ENCODE data around the gene C2orf81.
"Not testable (repeated sequence)": the region's sequence is repeated elsewhere in the genome, so short reads cannot be mapped to it uniquely, and the experiment has no call there.

Gene C2orf81

DNA sequence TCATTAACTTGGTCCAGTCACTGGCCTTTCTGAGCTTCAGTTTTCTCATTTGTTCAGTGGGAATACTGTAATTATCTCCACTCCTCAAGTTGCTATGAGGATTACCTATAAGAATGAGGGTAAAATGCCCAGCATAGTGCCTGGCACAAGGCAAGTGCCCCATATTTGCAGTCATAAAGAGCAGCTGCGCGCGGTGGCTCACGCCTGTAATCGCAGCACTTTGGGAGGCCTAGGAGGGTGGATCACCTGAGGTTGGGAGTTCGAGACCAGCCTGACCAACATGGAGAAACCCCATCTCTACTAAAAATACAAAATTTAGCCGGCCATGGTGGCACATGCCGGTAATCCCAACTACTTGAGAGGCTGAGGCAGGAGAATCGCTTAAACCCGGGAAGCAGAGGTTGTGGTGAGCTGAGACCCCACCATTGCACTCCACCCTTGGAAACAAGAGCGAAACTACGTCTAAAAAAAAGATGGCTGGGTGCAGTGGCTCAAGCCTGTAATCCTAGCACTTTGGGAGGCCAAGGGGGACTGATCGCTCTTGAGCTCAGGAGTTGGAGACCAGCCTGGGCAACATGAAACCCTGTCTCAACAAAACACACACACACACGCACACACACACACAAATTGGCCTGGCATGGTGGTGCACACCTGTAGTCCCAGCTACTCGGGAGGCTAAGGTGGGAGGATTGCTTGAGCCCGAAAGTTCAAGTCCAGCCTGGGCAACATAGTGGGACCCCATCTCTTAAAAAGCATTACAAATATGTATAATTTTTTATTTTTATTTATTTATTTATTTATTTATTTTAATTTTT lies 21.3 kb upstream of the C2orf81 start:
- FAIRE-seq, result not testable (repeated sequence)

- FAIRE-seq, result no peak
Measured at GRCh38 chr2:74441690-74442482, 20.5 kb upstream of the C2orf81 start, which contains the start of gene RTKN. Gene RTKN, minus strand, starts transcription at chr2:74441937. Its CDS starts 121 bp downstream, at chr2:74441816.

DNA sequence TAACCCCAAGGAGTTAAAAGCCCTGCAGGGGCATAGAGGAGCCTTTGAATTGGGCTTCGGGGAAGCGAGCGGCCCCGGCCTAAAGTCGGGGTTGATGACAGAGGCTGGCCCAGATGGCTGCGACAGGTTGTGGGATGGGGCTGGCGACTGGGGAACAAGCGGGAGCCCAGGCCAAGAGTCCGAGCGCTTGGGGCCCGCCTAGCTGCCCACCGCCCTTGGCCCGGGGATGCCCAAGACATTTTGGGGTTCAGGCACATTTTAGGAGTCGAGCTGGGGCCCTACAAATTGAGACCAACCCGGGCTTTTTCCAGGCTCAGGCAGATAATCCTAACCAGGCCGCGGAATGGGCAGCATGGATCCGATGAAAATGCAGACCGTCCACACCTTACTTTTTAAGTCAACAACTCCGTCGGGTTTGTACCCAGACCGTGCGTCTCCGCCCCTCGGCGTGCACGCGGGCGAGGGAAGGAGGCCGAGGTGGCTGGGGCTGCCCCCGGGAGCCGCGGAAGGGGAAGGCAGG lies 19.8 kb upstream of the C2orf81 start:
- FAIRE-seq, result no peak

DNA sequence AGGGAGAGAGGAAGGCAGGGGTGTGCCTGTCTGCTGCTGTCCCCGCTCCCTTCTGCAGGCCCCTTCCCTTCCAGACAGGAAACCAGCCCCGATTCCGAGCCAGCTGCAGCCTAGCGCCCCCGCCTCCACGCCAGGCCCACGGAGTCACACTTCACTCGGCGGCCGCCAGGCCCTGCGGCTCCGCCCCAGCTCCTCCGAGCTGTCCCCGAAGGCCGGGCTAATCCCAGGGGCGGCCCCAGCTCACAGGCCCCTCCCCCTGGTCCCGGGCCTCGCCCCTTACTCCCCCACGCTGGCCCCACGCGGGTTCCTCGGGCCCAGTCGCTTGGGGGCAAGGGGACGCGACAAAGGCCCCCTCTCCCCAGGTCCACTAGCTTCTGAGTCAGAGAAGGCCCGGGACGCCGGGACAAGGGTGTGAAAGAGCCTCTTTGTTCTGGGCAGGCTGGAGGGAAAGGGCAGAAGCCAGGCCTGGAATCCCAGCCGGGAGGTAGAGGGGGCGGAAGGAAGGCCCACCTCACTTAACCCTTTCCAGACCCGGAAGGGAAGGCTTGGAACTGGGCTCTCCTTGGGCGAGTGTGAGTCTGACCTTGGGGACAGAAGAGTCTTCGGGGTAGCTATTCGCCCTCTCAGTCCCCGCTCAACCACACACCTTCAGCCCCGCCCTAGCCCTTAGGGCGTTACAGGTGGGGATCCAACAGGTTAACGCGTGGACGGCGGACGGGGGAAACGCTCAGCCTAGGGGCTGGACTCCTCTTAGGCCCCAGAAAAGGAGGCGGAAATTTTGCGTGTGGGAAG lies 19.2 kb upstream of the C2orf81 start:
- no peak for FAIRE-seq

DNA sequence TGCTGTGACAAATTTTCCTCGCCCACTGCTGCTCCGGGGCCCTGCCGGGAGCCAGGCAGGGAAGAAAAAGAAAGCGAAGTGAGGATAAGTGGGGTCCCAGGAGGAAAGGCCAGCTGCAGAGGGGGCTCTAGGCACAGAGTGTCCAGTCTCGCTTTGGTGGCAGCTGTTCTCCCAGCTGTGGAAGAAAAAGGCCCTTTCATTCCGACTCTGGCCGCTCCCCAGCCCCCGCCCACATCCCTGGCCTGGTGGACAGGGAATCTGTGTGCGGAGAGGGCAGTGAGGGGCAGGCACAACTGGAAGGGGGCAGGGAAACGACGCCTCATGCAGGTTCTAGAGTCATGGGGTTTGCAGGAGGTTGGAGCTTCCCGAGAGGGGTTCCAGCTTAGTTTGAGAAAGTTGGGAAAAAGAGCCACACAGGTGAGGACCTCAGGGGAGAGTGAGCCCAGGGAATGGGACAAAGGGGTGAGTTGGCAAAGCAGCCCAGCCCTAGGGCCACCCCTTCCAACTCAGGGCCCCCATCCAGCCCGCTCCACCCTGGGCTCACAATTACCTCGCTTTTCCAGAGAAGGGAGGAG lies 18.5 kb upstream of the C2orf81 start:
- FAIRE-seq, result no peak

- FAIRE-seq, result no peak
Measured at GRCh38 chr2:74439373-74439772, 18.0 kb upstream of the C2orf81 start.

GRCh38 chr2:74438248-74438647 lies 16.8 kb upstream of the C2orf81 start:
- no peak for FAIRE-seq

GRCh38 chr2:74436848-74437695 lies 15.7 kb upstream of the C2orf81 start:
- no peak for FAIRE-seq

- no peak for FAIRE-seq
Measured at GRCh38 chr2:74436111-74436805, 14.8 kb upstream of the C2orf81 start.

DNA sequence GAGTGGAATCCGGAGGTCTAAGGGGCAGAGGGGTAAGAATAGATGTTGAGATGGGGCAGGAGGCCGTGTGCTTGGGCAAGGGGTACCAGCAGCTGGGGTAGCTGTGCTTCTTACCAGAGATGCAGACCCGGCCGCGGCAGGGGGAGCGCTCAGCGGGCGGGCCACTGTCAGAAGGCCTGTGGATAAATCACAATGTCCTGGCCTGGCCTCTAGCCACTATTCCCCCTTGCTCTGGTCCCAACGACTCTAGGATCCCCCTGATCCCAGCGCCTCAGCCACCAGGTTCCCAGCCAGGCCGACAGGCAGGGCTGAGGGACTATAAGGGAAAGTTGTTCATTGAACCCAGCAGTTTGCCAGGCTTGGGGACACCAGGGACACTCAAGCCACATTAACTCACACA lies 9.1 kb upstream of the C2orf81 start:
- no peak for FAIRE-seq

GRCh38 chr2:74429487-74430451 lies 8.3 kb upstream of the C2orf81 start:
- FAIRE-seq, result no peak

DNA sequence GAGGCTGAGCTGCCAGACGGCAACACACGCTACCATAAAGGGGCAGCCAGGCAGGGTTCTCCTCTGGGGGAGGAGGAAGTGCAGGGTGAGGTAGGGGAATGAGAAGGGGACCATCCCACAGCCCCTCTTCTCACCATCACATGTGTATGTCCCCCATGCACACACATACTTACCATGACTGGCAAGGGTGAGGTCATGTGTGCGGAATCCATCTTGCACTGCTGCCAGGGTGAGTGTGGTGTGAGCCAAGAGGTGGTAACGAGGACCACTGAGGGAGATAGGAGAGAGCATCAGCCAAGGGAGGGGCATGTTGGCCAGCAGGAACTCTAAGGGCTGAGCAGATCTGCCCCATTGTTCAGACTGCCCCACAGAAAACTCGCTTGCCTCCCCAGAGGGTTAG lies 7.3 kb upstream of the C2orf81 start:
- no peak for FAIRE-seq

GRCh38 chr2:74427551-74427950 lies 6.1 kb upstream of the C2orf81 start:
- FAIRE-seq, result no peak

GRCh38 chr2:74426181-74426758 lies 4.9 kb upstream of the C2orf81 start:
- no peak for FAIRE-seq

GRCh38 chr2:74425523-74425922 lies 4.1 kb upstream of the C2orf81 start:
- no peak for FAIRE-seq

DNA sequence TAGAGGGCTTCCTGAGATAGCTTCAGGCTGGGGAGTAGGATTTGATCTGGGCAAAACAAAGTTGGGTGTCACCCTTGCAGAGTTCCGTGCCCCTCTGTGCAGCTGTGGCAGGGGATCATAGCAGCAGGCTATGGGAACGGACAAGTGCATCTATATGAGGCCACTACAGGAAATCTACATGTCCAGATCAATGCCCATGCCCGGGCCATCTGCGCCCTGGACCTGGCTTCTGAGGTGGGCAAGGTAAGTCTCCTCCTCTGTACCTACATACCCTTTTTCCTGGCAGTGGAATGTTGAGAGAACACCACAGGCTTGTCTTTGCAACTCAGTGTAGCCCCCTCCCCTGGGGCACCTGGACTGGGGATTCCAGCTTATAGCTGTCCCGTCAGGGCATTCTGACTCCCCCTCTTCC lies 3.6 kb upstream of the C2orf81 start:
- FAIRE-seq, result no peak

DNA sequence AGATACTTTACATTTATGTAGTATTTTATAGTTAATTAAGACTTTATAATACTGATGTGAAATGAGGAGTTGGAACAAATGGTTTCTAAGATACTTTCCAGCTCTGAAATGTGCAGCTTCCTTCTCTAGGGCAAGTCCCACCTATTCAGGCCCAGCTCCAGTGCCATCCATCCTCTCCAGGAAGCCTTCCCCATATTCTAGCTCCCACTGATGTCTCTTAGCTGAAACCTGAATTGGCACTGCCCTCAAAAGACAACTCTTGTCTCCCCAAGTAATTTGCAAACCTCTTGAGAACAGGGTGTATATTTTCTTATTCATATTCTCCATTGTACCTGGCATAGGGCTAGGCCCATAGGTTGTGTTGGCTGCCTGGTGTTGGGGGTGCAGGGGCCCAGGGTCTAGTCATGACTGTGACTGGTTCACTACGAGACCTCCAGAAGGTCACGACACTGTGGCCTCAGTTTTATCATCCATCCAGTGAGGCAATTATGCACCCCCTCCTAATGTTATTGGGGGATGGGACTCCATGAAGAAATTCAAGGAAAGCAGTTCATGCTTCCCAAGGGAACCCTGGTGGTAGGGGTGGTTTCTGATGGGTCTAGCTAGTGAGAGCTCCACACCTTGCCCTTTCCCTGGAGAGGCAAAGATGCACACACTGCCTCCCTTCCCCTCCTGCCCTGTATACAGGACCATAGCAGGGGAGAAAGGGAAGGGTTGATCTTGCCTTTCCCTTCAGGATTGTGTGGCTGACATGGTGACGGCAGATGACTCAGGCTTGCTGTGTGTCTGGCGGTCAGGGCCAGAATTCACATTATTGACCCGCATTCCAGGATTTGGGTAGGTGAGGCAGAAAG lies 2.9 kb upstream of the C2orf81 start:
- FAIRE-seq, result no peak
